Testis (tissue), 2 donors: ENCODE measurements around the gene STUM.

Experiments used
- POLR2A ChIP-seq: fragments of 450-650 bp; IDR thresholded peaks from one replicate; pipeline ENCODE4 v1.6.1; 2017; ENCODE audit warnings: antibody characterized with exemption, mild to moderate bottlenecking, moderate library complexity
- TF ChIP-seq, protein P1 (sequence below), 3 experiments: fragments of 450-650 bp in 2 of 3; fragments of 200-600 bp in 1 of 3; sonication (generic) in 1 of 3; IDR thresholded peaks; one replicate each; pipeline ENCODE4 v1.5.1; 2016 to 2019; ENCODE audit warnings: antibody characterized with exemption in 3 of 3, mild to moderate bottlenecking in 2 of 3, moderate library complexity in 1 of 3

DNA sequence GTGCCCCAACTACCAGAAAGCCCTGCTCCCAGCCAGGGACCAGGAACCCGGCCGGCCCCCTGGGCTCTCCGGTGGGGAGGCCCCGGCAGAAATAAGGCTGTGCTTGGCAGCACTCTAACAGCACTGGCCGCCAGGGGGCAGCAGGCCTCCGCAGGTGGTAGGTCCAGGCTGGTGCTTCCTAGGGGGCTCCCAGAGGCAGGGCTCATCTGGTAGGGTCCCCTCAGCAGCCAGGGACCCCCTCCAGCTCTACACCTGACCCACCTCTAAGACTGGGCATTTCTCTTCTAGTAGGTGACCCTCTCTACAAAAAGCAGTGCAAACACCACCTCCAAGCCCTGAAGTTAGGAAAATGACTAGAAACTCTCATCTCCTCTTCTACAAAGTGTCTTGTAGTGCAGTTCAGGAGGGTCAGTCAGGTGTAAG lies 85.6 kb downstream of the STUM start:
- TF ChIP-seq, protein P1, sequence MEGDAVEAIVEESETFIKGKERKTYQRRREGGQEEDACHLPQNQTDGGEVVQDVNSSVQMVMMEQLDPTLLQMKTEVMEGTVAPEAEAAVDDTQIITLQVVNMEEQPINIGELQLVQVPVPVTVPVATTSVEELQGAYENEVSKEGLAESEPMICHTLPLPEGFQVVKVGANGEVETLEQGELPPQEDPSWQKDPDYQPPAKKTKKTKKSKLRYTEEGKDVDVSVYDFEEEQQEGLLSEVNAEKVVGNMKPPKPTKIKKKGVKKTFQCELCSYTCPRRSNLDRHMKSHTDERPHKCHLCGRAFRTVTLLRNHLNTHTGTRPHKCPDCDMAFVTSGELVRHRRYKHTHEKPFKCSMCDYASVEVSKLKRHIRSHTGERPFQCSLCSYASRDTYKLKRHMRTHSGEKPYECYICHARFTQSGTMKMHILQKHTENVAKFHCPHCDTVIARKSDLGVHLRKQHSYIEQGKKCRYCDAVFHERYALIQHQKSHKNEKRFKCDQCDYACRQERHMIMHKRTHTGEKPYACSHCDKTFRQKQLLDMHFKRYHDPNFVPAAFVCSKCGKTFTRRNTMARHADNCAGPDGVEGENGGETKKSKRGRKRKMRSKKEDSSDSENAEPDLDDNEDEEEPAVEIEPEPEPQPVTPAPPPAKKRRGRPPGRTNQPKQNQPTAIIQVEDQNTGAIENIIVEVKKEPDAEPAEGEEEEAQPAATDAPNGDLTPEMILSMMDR (IDR thresholded peaks at IDR 0.05), result peak; percentile 88 to 94 (median 88)
- TF ChIP-seq POLR2A, result no peak
